HepG2 (cell line): ENCODE data around the gene ATP5MG. TPM values are rescaled to one million over a fixed set of nuclear protein-coding genes. Genes with fewer than 3 reads are reported as not detected.
A peak's percentile ranks its signal among the peaks of the same experiment; 100 is the strongest.

Experiments
- BORCS8-MEF2B ChIP-seq: sonication (generic); formaldehyde crosslinking; IDR thresholded peaks from 2 replicates; pipeline ENCODE4 v1.8.0; 2022; ENCODE audit warnings: mild to moderate bottlenecking, missing genetic modification reagents
- CCDC6 ChIP-seq: sonication (generic); formaldehyde crosslinking; IDR thresholded peaks from 2 replicates; pipeline ENCODE4 v1.8.1; 2022; ENCODE audit warnings: mild to moderate bottlenecking, missing genetic modification reagents, moderate library complexity
- ELF1 ChIP-seq: sonication (generic); formaldehyde crosslinking; IDR thresholded peaks from 2 replicates; pipeline ENCODE4 v1.4.0; 2020; ENCODE audit warnings: missing genetic modification reagents
- IKZF4 ChIP-seq: sonication (generic); formaldehyde crosslinking; IDR thresholded peaks from 2 replicates; pipeline ENCODE4 v1.5.1; 2020; ENCODE audit warnings: borderline replicate concordance, mild to moderate bottlenecking, low read depth, missing genetic modification reagents; ENCODE audit errors: not compliant biosample characterization
- NFIB ChIP-seq: sonication (generic); formaldehyde crosslinking; IDR thresholded peaks from 2 replicates; pipeline ENCODE4 v1.9.0; 2021; ENCODE audit warnings: missing genetic modification reagents, mild to moderate bottlenecking, borderline replicate concordance
- PCBP1 ChIP-seq: fragments of 200-400 bp; formaldehyde crosslinking; IDR thresholded peaks from 2 replicates; pipeline ENCODE4 v1.6.1; 2017; ENCODE audit warnings: mild to moderate bottlenecking, low read depth, low read length, borderline replicate concordance
- RAD21 ChIP-seq: fragments of 450-650 bp; formaldehyde crosslinking; IDR thresholded peaks from 2 replicates; pipeline ENCODE4 v1.5.0; 2020; ENCODE audit warnings: mild to moderate bottlenecking
- RFX1 ChIP-seq: fragments of 450-650 bp; IDR thresholded peaks from 2 replicates; pipeline ENCODE4 v1.6.1; 2017
- SOX13 ChIP-seq, 3 experiments: fragments of 450-650 bp in 1 of 3; sonication (generic) in 1 of 3; formaldehyde crosslinking in 1 of 3; IDR thresholded peaks in 2 of 3; conservative IDR thresholded peaks in 1 of 3; 2 replicates each; pipeline versions ENCODE4 v1.5.0 to v1.6.1; 2016 to 2020; ENCODE audit warnings: antibody characterized with exemption in 1 of 3, mild to moderate bottlenecking in 1 of 3, missing compliant biosample characterization in 1 of 3, missing genetic modification reagents in 1 of 3, moderate library complexity in 1 of 3
- SP4 ChIP-seq: sonication (generic); formaldehyde crosslinking; IDR thresholded peaks from 2 replicates; pipeline ENCODE4 v1.8.1; 2023; ENCODE audit warnings: mild to moderate bottlenecking, missing genetic modification reagents
- SRY ChIP-seq: sonication (generic); formaldehyde crosslinking; IDR thresholded peaks from 2 replicates; pipeline ENCODE4 v1.8.0; 2022; ENCODE audit warnings: mild to moderate bottlenecking, missing genetic modification reagents
- TBX3 ChIP-seq: fragments of 450-650 bp; IDR thresholded peaks from 2 replicates; pipeline ENCODE4 v1.6.1; 2017; ENCODE audit warnings: antibody characterized with exemption, mild to moderate bottlenecking, inconsistent platforms, borderline replicate concordance
- THAP11 ChIP-seq: IDR thresholded peaks from 2 replicates; pipeline ENCODE4 v1.6.1; 2016; ENCODE audit warnings: missing biosample characterization, missing genetic modification reagents
- ZNF354B ChIP-seq: sonication (generic); formaldehyde crosslinking; IDR thresholded peaks from 2 replicates; pipeline ENCODE4 v1.8.0; 2022; ENCODE audit warnings: mild to moderate bottlenecking, missing genetic modification reagents
- ZNF501 ChIP-seq: sonication (generic); formaldehyde crosslinking; IDR thresholded peaks from 2 replicates; pipeline ENCODE4 v1.5.1; 2020; ENCODE audit warnings: mild to moderate bottlenecking, moderate library complexity, missing genetic modification reagents
- ZNF891 ChIP-seq: sonication (generic); formaldehyde crosslinking; IDR thresholded peaks from 2 replicates; pipeline ENCODE4 v1.5.0; 2020; ENCODE audit warnings: mild to moderate bottlenecking, missing genetic modification reagents
- polyA plus RNA-seq, 8 experiments: library from polyadenylated mRNA; depleted of rRNA in 3 of 8; stranded (reverse) in 7 of 8; unstranded in 1 of 8; fragments of >200 nt; fragmentation: Illumina TruSeq in 4 of 8; extraction: Trizol in 4 of 8; gene quantifications; 2 replicates each; pipeline versions ENCODE4 v1.2.1 to v1.2.3, GENCODE V29; 2011 to 2016; ENCODE audit warnings: low read depth in 4 of 8, missing spikeins in 1 of 8, mixed read lengths in 1 of 8; ENCODE audit not compliant: insufficient read depth in 1 of 8
- total RNA-seq, 5 experiments: library from RNA; depleted of rRNA; stranded (reverse); fragments of >200 nt; fragmentation: Illumina TruSeq; extraction: Trizol; gene quantifications; 2 replicates each; pipeline ENCODE4 v1.2.3, GENCODE V29; 2016; ENCODE audit warnings: low read depth in 1 of 5
- TF ChIP-seq, protein P1 (sequence below): IDR thresholded peaks from 2 replicates; pipeline ENCODE4 v1.6.1; 2016; ENCODE audit warnings: missing compliant biosample characterization, missing genetic modification reagents, borderline replicate concordance
- TF ChIP-seq, protein P2 (sequence below): IDR thresholded peaks from 2 replicates; pipeline ENCODE4 v1.6.1; 2016
- TF ChIP-seq, protein P3 (sequence below): sonication (generic); formaldehyde crosslinking; IDR thresholded peaks from 2 replicates; pipeline ENCODE4 v1.4.0; 2020; ENCODE audit warnings: missing genetic modification reagents
- TF ChIP-seq, protein P4 (sequence below): sonication (generic); formaldehyde crosslinking; IDR thresholded peaks from 2 replicates; pipeline ENCODE4 v1.5.0; 2020; ENCODE audit warnings: missing genetic modification reagents, mild to moderate bottlenecking, borderline replicate concordance
- TF ChIP-seq, protein P5 (sequence below): sonication (generic); formaldehyde crosslinking; IDR thresholded peaks from 2 replicates; pipeline ENCODE4 v1.4.0; 2020; ENCODE audit warnings: missing genetic modification reagents
- TF ChIP-seq, protein P6 (sequence below): IDR thresholded peaks from 2 replicates; pipeline ENCODE4 v1.6.1; 2016; ENCODE audit warnings: low read depth

Gene ATP5MG
- total and polyA plus RNA-seq, 2 of the 13 experiments (the other 11 are each of a cell fraction or from before 2014, with no cell fraction given): 260 to 320 TPM

DNA sequence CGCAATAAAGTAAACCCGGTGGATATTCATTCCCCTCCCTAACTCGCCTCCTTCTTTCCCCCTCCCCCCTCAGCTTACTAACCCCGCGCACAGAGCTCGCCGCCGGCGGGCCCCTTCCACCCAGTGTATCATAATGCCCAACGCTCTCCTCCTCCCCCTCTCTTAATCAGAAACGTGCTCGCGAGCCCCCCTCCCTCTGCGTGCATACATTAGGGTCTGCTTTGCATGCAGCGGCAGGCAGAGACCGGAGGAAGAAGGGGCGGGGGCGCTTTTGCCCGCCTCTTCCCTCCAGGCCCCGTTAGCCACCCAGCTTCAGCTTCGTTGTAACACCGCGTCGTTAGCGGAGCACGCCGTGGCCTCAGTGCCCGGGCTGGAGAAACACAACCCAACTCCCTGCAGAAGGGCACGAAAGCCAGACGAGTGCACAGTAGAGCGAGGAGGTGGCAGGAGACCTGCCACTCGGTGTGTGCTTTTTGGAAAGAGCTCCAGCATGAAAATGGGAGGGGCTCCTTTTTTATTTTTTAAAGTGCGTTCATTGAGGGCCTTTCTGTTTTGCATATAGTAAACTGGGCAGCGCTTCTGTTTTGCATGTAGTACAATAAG, 34.0 kb downstream of the ATP5MG start (continued):
- TF ChIP-seq, protein P1, sequence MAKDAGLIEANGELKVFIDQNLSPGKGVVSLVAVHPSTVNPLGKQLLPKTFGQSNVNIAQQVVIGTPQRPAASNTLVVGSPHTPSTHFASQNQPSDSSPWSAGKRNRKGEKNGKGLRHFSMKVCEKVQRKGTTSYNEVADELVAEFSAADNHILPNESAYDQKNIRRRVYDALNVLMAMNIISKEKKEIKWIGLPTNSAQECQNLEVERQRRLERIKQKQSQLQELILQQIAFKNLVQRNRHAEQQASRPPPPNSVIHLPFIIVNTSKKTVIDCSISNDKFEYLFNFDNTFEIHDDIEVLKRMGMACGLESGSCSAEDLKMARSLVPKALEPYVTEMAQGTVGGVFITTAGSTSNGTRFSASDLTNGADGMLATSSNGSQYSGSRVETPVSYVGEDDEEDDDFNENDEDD (CRISPR knock-in tag): peak; percentile 58
- TF ChIP-seq CCDC6 (CRISPR knock-in tag): no peak; the same call in 1 of the 2 replicates
- TF ChIP-seq SRY (CRISPR knock-in tag): no peak
- TF ChIP-seq, protein P2, sequence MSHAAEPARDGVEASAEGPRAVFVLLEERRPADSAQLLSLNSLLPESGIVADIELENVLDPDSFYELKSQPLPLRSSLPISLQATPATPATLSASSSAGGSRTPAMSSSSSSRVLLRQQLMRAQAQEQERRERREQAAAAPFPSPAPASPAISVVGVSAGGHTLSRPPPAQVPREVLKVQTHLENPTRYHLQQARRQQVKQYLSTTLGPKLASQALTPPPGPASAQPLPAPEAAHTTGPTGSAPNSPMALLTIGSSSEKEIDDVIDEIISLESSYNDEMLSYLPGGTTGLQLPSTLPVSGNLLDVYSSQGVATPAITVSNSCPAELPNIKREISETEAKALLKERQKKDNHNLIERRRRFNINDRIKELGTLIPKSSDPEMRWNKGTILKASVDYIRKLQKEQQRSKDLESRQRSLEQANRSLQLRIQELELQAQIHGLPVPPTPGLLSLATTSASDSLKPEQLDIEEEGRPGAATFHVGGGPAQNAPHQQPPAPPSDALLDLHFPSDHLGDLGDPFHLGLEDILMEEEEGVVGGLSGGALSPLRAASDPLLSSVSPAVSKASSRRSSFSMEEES: no peak
- no peak for TF ChIP-seq SP4 (CRISPR knock-in tag)
- TF ChIP-seq BORCS8-MEF2B: peak; percentile 62; the same call in 1 of the 2 replicates
- no peak for TF ChIP-seq IKZF4
- TF ChIP-seq ZNF354B (CRISPR knock-in tag): 0 out of 2 replicates have a peak, but pooled peaks have one; percentile 69
- 0 out of 2 replicates have a peak, but pooled peaks have one; percentile 30 for TF ChIP-seq SOX13 (IDR thresholded peaks at IDR 0.05)
- no peak for TF ChIP-seq SOX13 (CRISPR knock-in tag; conservative IDR thresholded peaks at IDR 0.05 in 1 of 2, IDR thresholded peaks at IDR 0.05 in 1 of 2)
- TF ChIP-seq, protein P3, sequence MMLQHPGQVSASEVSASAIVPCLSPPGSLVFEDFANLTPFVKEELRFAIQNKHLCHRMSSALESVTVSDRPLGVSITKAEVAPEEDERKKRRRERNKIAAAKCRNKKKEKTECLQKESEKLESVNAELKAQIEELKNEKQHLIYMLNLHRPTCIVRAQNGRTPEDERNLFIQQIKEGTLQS (CRISPR knock-in tag): peak; percentile 11
- 0 out of 2 replicates have a peak, but pooled peaks have one; percentile 3 for TF ChIP-seq THAP11 (CRISPR knock-in tag)
- TF ChIP-seq, protein P4, sequence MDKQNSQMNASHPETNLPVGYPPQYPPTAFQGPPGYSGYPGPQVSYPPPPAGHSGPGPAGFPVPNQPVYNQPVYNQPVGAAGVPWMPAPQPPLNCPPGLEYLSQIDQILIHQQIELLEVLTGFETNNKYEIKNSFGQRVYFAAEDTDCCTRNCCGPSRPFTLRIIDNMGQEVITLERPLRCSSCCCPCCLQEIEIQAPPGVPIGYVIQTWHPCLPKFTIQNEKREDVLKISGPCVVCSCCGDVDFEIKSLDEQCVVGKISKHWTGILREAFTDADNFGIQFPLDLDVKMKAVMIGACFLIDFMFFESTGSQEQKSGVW (CRISPR knock-in tag): 0 out of 2 replicates have a peak, but pooled peaks have one; percentile 25
- TF ChIP-seq ZNF501 (CRISPR knock-in tag): no peak
- TF ChIP-seq, protein P5, sequence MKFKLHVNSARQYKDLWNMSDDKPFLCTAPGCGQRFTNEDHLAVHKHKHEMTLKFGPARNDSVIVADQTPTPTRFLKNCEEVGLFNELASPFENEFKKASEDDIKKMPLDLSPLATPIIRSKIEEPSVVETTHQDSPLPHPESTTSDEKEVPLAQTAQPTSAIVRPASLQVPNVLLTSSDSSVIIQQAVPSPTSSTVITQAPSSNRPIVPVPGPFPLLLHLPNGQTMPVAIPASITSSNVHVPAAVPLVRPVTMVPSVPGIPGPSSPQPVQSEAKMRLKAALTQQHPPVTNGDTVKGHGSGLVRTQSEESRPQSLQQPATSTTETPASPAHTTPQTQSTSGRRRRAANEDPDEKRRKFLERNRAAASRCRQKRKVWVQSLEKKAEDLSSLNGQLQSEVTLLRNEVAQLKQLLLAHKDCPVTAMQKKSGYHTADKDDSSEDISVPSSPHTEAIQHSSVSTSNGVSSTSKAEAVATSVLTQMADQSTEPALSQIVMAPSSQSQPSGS (CRISPR knock-in tag): no peak; the same call in 1 of the 2 replicates
- TF ChIP-seq, protein P6, sequence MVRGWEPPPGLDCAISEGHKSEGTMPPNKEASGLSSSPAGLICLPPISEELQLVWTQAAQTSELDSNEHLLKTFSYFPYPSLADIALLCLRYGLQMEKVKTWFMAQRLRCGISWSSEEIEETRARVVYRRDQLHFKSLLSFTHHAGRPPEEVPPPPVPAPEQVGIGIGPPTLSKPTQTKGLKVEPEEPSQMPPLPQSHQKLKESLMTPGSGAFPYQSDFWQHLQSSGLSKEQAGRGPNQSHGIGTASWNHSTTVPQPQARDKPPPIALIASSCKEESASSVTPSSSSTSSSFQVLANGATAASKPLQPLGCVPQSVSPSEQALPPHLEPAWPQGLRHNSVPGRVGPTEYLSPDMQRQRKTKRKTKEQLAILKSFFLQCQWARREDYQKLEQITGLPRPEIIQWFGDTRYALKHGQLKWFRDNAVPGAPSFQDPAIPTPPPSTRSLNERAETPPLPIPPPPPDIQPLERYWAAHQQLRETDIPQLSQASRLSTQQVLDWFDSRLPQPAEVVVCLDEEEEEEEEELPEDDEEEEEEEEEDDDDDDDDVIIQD (CRISPR knock-in tag): no peak
- no peak for TF ChIP-seq ZNF891 (CRISPR knock-in tag)
- no peak for TF ChIP-seq NFIB (CRISPR knock-in tag)
- TF ChIP-seq TBX3: no peak
- peak; percentile 30 for TF ChIP-seq PCBP1
- TF ChIP-seq ELF1 (CRISPR knock-in tag): no peak
- no peak for TF ChIP-seq RFX1
- no peak for TF ChIP-seq RAD21 (CRISPR knock-in tag)
